Mucosa of rectum (tissue), 2 donors: ENCODE data around the gene IFITM5.
A peak's percentile ranks its signal among the peaks of the same experiment; 100 is the strongest.

Experiments
- H3K27ac ChIP-seq, 2 donors: one replicate each; pipeline ENCODE4 v1.7.0; 2013; ENCODE audit warnings: inconsistent platforms in 2 of 2, low read depth in 2 of 2, low read length in 2 of 2
- H3K27me3 ChIP-seq, 2 donors: one replicate each; pipeline ENCODE4 v1.7.0; 2013; ENCODE audit warnings: low read length in 2 of 2; ENCODE audit not compliant: control insufficient read depth in 2 of 2, insufficient read depth in 2 of 2
- H3K36me3 ChIP-seq, 2 donors: one replicate each; pipeline ENCODE4 v1.7.0; 2013; ENCODE audit warnings: low read length in 2 of 2; ENCODE audit not compliant: control insufficient read depth in 2 of 2, insufficient read depth in 2 of 2
- H3K4me1 ChIP-seq, 2 donors: one replicate each; pipeline ENCODE4 v1.7.0; 2013; ENCODE audit warnings: low read length in 2 of 2, mild to moderate bottlenecking in 1 of 2; ENCODE audit not compliant: control insufficient read depth in 2 of 2, insufficient read depth in 2 of 2
- H3K4me3 ChIP-seq, 2 donors: one replicate each; pipeline ENCODE4 v1.7.0; 2013; ENCODE audit warnings: low read length in 2 of 2
- H3K9ac ChIP-seq, 2 donors: one replicate each; pipeline ENCODE4 v1.7.0; 2013; ENCODE audit warnings: low read length in 2 of 2, low read depth in 1 of 2, mild to moderate bottlenecking in 1 of 2
- H3K9me3 ChIP-seq, 2 donors: one replicate each; pipeline ENCODE4 v1.7.0; 2013; ENCODE audit warnings: low read length in 2 of 2; ENCODE audit not compliant: control insufficient read depth in 2 of 2
- donor health status: healthy.
- donor health status: Normal muscosa, but diverticular disease.

IFITM5 gene

DNA sequence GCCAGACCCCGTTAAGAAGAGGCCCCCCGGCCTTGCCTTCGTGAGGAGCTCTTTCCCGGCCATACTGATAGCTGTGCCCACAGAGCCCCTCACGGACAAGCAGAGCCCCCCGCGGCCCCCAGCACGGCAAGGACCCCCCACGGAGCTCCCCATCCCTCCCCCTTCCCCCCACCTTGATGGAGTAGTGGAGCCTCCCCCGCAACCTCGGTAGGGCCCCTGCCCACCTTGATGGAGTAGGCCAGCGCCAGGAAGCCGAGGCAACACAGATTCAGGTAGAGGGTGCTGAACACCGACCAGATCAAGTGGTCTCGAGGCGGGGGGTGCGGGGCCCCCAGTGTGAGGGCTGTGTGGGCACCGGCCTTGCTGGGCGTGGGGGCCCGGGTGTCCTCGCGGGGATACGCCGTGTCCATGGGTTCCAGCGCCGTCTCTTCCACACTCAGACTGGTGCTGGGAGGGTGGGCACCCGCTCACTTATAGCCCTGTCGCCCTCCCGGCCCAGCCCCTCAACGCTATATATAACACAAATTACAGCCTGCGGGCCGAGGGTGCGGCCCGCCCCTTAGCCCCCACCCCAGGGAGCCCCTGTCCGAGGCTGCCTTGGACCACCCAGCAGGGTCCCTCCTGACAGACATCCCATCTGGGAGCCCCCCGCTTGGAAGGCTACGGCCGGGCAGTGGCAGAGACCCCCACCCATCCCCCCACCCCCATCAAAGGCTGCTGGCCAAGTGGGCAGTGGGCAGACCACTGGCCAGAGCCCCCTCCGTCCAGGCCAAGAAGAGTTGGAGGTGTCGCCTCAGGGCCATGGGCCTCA is at the start of gene IFITM5:
Gene IFITM5 (minus strand): TSS at position 446 of the 811 bp plus-strand sequence. CDS start 36 bp downstream, at position 410.
- no peak within 1 kb of the TSS for H3K4me3 ChIP-seq
- H3K36me3 ChIP-seq: no peaks in the 10 kb centered on the region
- H3K9ac ChIP-seq: no peak within 1 kb of the TSS
- no peak within 1 kb of the TSS for H3K27ac ChIP-seq
- H3K9me3 ChIP-seq: no peaks in the 10 kb centered on the region
- no peaks in the 10 kb centered on the region for H3K4me1 ChIP-seq
- peaks cover 9 to 13% of the 10 kb centered on the region in 2 donors for H3K27me3 ChIP-seq

GRCh38 chr11:346529-346928 is 47.2 kb upstream of the IFITM5 start:
- Histone ChIP-seq H3K4me3 (no peak overlapping the region), H3K27ac (no peak overlapping the region), H3K4me1 (peaks cover 3 to 4% of the 10 kb centered on the region in 2 donors), H3K9ac (no peak overlapping the region), H3K27me3 (no peaks in the 10 kb centered on the region), H3K9me3 (no peaks in the 10 kb centered on the region), H3K36me3 (no peaks in the 10 kb centered on the region)

GRCh38 chr11:344836-345578 is 45.7 kb upstream of the IFITM5 start:
- Histone ChIP-seq H3K4me3 (no peak overlapping the region), H3K27ac (no peak overlapping the region), H3K9me3 (no peaks in the 10 kb centered on the region), H3K9ac (no peak overlapping the region), H3K27me3 (no peaks in the 10 kb centered on the region), H3K4me1 (no peaks in the 10 kb centered on the region), H3K36me3 (no peaks in the 10 kb centered on the region)

DNA sequence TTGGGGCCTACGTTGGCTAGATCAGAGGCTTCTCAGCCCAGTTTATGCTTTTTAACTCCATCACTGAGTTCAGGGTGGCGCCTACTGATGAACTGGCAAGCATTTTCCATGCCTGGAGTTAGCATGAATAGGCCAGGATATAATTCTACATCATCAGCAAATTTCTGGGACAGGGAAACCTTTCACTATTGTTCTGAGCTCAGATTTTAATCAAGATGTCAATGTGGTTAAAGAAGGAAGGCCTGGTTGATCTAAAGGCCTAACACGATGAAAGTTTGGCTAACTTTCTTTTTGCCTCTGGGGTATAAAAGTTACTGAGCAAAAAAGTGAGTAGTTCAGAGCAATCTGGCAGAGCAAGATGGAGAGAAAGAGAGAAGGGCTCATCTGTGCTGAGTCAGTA is 43.0 kb upstream of the IFITM5 start:
- Histone ChIP-seq H3K4me3 (no peak overlapping the region), H3K27me3 (no peaks in the 10 kb centered on the region), H3K36me3 (no peaks in the 10 kb centered on the region), H3K9me3 (no peaks in the 10 kb centered on the region), H3K9ac (no peak overlapping the region), H3K4me1 (no peaks in the 10 kb centered on the region), H3K27ac (no peak overlapping the region)

GRCh38 chr11:340539-341512 is 41.5 kb upstream of the IFITM5 start:
- Histone ChIP-seq H3K4me3 (no peak overlapping the region), H3K36me3 (no peaks in the 10 kb centered on the region), H3K9ac (no peak overlapping the region), H3K9me3 (no peaks in the 10 kb centered on the region), H3K27me3 (no peaks in the 10 kb centered on the region), H3K4me1 (peaks cover 0 to 9% of the 10 kb centered on the region in 2 donors), H3K27ac (no peak overlapping the region)

- no peak overlapping the region for H3K4me3 ChIP-seq
- H3K27me3 ChIP-seq: no peaks in the 10 kb centered on the region
- H3K27ac ChIP-seq: no peak overlapping the region
- H3K9me3 ChIP-seq: no peaks in the 10 kb centered on the region
- no peak overlapping the region for H3K9ac ChIP-seq
- H3K36me3 ChIP-seq: no peaks in the 10 kb centered on the region
- peaks cover 0 to 12% of the 10 kb centered on the region in 2 donors for H3K4me1 ChIP-seq
These were observed 40.6 kb upstream of the IFITM5 start for GRCh38 chr11:339963-340362.

DNA sequence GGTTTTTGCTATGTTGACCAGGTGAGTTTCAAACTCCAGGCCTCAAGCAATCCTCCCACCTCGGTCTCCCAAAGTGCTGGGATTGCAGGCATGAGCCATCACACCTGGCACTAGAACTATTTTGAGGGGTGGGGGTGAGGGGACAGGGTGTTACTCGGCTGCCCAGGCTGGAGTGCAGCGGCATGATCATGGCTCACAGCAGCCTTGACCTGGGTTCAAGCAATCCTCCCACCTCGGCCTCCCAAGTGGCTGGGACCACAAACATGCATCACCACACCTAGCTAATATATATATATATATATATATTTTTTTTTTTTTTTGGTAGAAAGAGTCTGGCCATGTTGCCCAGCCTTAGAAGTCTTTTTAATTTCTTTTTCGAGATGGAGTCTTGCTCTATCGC is 38.4 kb upstream of the IFITM5 start:
- no peak overlapping the region for H3K27ac ChIP-seq
- H3K9me3 ChIP-seq: no peaks in the 10 kb centered on the region
- no peak overlapping the region for H3K4me3 ChIP-seq
- no peaks in the 10 kb centered on the region for H3K27me3 ChIP-seq
- H3K4me1 ChIP-seq: peaks cover 0 to 12% of the 10 kb centered on the region in 2 donors
- H3K36me3 ChIP-seq: no peaks in the 10 kb centered on the region
- no peak overlapping the region for H3K9ac ChIP-seq

GRCh38 chr11:336659-337198 is 37.4 kb upstream of the IFITM5 start:
- peaks cover 0 to 12% of the 10 kb centered on the region in 2 donors for H3K4me1 ChIP-seq
- no peaks in the 10 kb centered on the region for H3K9me3 ChIP-seq
- H3K9ac ChIP-seq: no peak overlapping the region
- H3K4me3 ChIP-seq: no peak overlapping the region
- peak overlapping the region; percentile 56 to 63 for H3K27ac ChIP-seq
- no peaks in the 10 kb centered on the region for H3K36me3 ChIP-seq
- no peaks in the 10 kb centered on the region for H3K27me3 ChIP-seq

GRCh38 chr11:335779-336658 is 36.7 kb upstream of the IFITM5 start:
- peak overlapping the region; percentile 56 to 63 for H3K27ac ChIP-seq
- no peaks in the 10 kb centered on the region for H3K36me3 ChIP-seq
- no peak overlapping the region for H3K9ac ChIP-seq
- H3K27me3 ChIP-seq: no peaks in the 10 kb centered on the region
- no peaks in the 10 kb centered on the region for H3K9me3 ChIP-seq
- H3K4me3 ChIP-seq: no peak overlapping the region
- peaks cover 0 to 12% of the 10 kb centered on the region in 2 donors for H3K4me1 ChIP-seq
